Measurements from ENCODE around the gene PHLPP1. TPM values are rescaled to one million over a fixed set of nuclear protein-coding genes. Genes with fewer than 3 reads are reported as not detected.

The PHLPP1 gene
- total and polyA plus RNA-seq, 9 donors = 4.4 to 15.9 (median 12.0) TPM

DNA sequence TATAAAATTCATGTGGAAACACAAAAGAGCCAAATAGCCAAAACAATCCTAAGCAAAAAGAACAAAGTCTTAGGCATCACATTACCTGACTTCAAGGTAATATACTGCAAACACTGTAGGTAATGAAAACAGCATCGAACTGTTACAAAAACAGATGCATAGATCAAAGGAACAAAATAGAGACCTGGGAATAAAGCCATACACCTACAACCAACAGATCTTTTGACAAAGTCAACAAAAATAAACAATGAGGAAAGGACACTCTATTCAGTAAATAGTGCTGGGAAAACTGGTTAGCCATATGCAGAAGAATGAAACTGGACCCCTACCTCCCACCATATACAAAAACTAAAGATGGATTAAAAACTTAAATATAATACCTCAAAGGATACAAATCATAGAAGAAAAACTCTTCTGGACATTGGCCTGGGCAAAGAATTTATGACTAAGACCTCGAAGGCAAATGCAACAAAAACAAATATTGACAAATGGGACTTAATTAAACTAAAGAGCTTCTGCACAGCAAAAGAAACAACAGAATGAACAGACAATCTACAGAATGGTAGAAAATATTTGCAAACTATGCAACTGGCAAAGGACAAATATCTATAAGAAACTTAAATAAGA, 218.0 kb downstream of the PHLPP1 start:
- no peak for DNase-seq
- TF ChIP-seq EP300 (IDR thresholded peaks at IDR 0.05) (no peak), POLR2A (IDR thresholded peaks at IDR 0.05) (no peak)
- TF ChIP-seq, protein P1, sequence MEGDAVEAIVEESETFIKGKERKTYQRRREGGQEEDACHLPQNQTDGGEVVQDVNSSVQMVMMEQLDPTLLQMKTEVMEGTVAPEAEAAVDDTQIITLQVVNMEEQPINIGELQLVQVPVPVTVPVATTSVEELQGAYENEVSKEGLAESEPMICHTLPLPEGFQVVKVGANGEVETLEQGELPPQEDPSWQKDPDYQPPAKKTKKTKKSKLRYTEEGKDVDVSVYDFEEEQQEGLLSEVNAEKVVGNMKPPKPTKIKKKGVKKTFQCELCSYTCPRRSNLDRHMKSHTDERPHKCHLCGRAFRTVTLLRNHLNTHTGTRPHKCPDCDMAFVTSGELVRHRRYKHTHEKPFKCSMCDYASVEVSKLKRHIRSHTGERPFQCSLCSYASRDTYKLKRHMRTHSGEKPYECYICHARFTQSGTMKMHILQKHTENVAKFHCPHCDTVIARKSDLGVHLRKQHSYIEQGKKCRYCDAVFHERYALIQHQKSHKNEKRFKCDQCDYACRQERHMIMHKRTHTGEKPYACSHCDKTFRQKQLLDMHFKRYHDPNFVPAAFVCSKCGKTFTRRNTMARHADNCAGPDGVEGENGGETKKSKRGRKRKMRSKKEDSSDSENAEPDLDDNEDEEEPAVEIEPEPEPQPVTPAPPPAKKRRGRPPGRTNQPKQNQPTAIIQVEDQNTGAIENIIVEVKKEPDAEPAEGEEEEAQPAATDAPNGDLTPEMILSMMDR (IDR thresholded peaks at IDR 0.05) = no peak
- H3K9me3 ChIP-seq = no peaks in the 10 kb centered on the region
- H3K27ac ChIP-seq = no peak overlapping the region
- H3K4me3 ChIP-seq = no peak overlapping the region
- H3K36me3 ChIP-seq = no peaks in the 10 kb centered on the region
- 82 to 94% (median 89%) methylated on average over 2 of the region's 2 CpGs for WGBS, 3 donors
- H3K4me1 ChIP-seq (ENCODE audit: insufficient read depth) = no peaks in the 10 kb centered on the region
- H3K27me3 ChIP-seq = no peaks in the 10 kb centered on the region
- intact Hi-C loops (cut with DNase I) = no loop called here

DNA sequence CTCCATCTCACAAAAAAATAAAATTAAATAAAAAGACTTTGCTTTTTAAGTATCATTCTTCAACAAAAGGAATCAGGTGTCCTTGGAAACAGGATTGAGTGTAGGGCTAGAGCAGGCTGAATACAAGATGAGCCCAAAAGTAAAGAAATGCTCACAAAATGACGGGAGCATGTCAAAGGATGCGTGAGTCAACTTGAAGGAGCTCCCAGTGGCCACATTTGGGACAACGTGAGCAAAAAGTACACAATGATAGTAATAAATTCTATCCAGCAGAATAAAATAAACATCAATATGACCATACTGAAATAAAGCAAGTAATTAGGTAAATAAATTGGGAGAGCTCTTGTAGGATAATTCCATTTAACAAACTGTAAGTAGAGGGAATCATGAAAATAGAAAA, 220.7 kb downstream of the PHLPP1 start:
- intact Hi-C loops (cut with DNase I) = no loop called here
- Histone ChIP-seq H3K4me1 (ENCODE audit: insufficient read depth) (no peaks in the 10 kb centered on the region), H3K27ac (no peak overlapping the region), H3K27me3 (no peaks in the 10 kb centered on the region), H3K4me3 (no peak overlapping the region), H3K9me3 (no peaks in the 10 kb centered on the region), H3K36me3 (no peaks in the 10 kb centered on the region)
- 79 to 87% (median 79%) methylated on average over 3 of the region's 3 CpGs for WGBS, 3 donors
- TF ChIP-seq, protein P1 (IDR thresholded peaks at IDR 0.05) = no peak
- TF ChIP-seq POLR2A (IDR thresholded peaks at IDR 0.05) (no peak), EP300 (IDR thresholded peaks at IDR 0.05) (no peak)
- DNase-seq = no peak

DNA sequence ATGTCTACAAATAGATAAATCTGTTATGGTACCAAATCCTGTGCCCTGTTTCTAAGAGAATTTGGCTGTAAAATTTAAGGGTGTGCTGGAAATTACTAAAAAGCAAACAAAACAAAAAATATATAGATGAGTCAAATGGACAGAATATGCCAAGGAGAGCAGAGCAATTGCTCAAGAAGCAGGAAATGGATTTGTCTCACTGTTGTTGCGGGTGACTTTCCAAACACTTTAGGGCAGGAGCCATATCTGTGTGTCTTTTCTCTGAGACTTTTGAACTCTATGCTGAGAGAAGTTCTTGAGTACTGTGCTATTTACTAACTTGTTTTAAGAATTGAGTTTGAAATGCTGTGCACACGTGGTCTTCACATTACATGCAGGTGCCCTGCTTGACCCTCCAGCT, 221.7 kb downstream of the PHLPP1 start:
- Histone ChIP-seq H3K4me3 (no peak overlapping the region), H3K27ac (no peak overlapping the region), H3K4me1 (ENCODE audit: insufficient read depth) (no peaks in the 10 kb centered on the region), H3K9me3 (no peaks in the 10 kb centered on the region), H3K36me3 (no peaks in the 10 kb centered on the region), H3K27me3 (no peaks in the 10 kb centered on the region)
- no peak for DNase-seq
- intact Hi-C loops (cut with DNase I) = no loop called here
- TF ChIP-seq, protein P1 (IDR thresholded peaks at IDR 0.05) = no peak
- TF ChIP-seq POLR2A (IDR thresholded peaks at IDR 0.05) (no peak), EP300 (IDR thresholded peaks at IDR 0.05) (no peak)
- 81 to 90% (median 88%) methylated on average over 2 of the region's 2 CpGs for WGBS, 3 donors

DNA sequence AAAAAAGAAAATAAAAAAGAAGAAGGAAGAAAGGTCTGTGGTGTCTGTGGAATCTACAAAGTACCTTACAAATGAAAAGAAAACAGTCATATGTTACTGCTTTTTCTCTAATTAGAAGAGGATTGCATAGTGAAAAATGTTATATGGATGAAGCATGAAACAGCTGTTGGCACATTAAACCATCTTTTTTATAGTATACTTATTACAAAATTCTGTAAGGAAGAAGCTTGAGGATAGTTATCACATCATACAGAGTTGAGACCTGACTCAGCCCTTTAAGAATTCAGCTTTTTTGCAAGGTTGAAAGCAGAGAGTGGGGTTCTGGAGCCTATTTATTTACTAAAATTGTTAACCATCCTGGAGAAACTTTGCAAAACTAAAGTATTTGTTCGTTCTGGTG, 222.7 kb downstream of the PHLPP1 start:
- intact Hi-C loops (cut with DNase I) = no loop called here
- 15 to 22% (median 16%) methylated on average over 1 of the region's 1 CpG for WGBS, 3 donors
- Histone ChIP-seq H3K27me3 (no peaks in the 10 kb centered on the region), H3K4me3 (no peak overlapping the region), H3K9me3 (no peaks in the 10 kb centered on the region), H3K4me1 (ENCODE audit: insufficient read depth) (no peaks in the 10 kb centered on the region), H3K27ac (peak overlapping the region in 1 of 2 donors; percentile 13), H3K36me3 (no peaks in the 10 kb centered on the region)
- no peak for DNase-seq
- TF ChIP-seq POLR2A (IDR thresholded peaks at IDR 0.05) = no peak
- TF ChIP-seq EP300 (IDR thresholded peaks at IDR 0.05) = no peak
- TF ChIP-seq, protein P1 (IDR thresholded peaks at IDR 0.05) = no peak

All from ovary (tissue), 9 donors.